GM12864 (cell line): ENCODE results near the gene KMT2C.
"Not testable (repeated sequence)": the region's sequence is repeated elsewhere in the genome, so short reads cannot be mapped to it uniquely, and the experiment has no call there.

ENCODE experiments used
- DNase-seq: peaks from one replicate; pipeline ENCODE4 v3.0.0-alpha.2; 2011; ENCODE audit warnings: low read depth
- H3K4me3 ChIP-seq: 2 replicates; pipeline ENCODE4 v1.5.1; 2011; ENCODE audit warnings: mild to moderate bottlenecking, low read depth, low read length, control low read depth
- CTCF ChIP-seq: IDR thresholded peaks from 2 replicates; pipeline ENCODE4 v1.5.1; 2011; ENCODE audit warnings: low read depth, mild to moderate bottlenecking, moderate library complexity, low read length, control low read depth, inconsistent platforms; ENCODE audit errors: missing control alignments

The KMT2C gene

GRCh38 chr7:152435384-152436110 is at the start of gene KMT2C:
Gene KMT2C (minus strand): TSS chr7:152436003. CDS start chr7:152435786, 217 bp downstream.
- no peak for DNase-seq

GRCh38 chr7:152481082-152481481 is 45.3 kb upstream of the KMT2C start:
- no peak for TF ChIP-seq CTCF
- no peak overlapping the region for H3K4me3 ChIP-seq
- no peak for DNase-seq

More at GRCh38 chr7:152435384-152436110, at the start of gene KMT2C:
- no peak for TF ChIP-seq CTCF
- peak within 1 kb of the TSS; percentile 75 for H3K4me3 ChIP-seq

- DNase-seq = no peak
- no peak for TF ChIP-seq CTCF
- no peak overlapping the region for H3K4me3 ChIP-seq
These were observed 44.9 kb upstream of the KMT2C start for GRCh38 chr7:152480664-152481063.

- no peak for TF ChIP-seq CTCF
- no peak for DNase-seq
- H3K4me3 ChIP-seq = no peak overlapping the region
These were observed 43.8 kb upstream of the KMT2C start for GRCh38 chr7:152479595-152479994.

- TF ChIP-seq CTCF = no peak
- no peak for DNase-seq
- no peak overlapping the region for H3K4me3 ChIP-seq
These were observed 42.3 kb upstream of the KMT2C start for GRCh38 chr7:152478140-152478539.

GRCh38 chr7:152477079-152477478 is 41.3 kb upstream of the KMT2C start:
- TF ChIP-seq CTCF = no peak
- DNase-seq = no peak
- no peak overlapping the region for H3K4me3 ChIP-seq

GRCh38 chr7:152476551-152476950 is 40.7 kb upstream of the KMT2C start:
- H3K4me3 ChIP-seq = no peak overlapping the region
- no peak for DNase-seq
- no peak for TF ChIP-seq CTCF

GRCh38 chr7:152471023-152471620 is 35.3 kb upstream of the KMT2C start:
- DNase-seq, H3K4me3 ChIP-seq: not testable (repeated sequence)

GRCh38 chr7:152470251-152471022 is 34.6 kb upstream of the KMT2C start:
- DNase-seq, H3K4me3 ChIP-seq: not testable (repeated sequence)
